C4-2B (cell line): ENCODE results near the gene AUTS2.

Experiments used
- H3K27ac ChIP-seq: fragments of 450-650 bp; 2 replicates; pipeline ENCODE4 v1.5.1; 2017
- ZFX ChIP-seq: fragments of 450-650 bp; IDR thresholded peaks from 2 replicates; pipeline ENCODE4 v1.6.1; 2017
- TF ChIP-seq, protein P1 (sequence below): fragments of 450-650 bp; conservative IDR thresholded peaks from 2 replicates; pipeline ENCODE4 v1.5.1; 2017; ENCODE audit warnings: mild to moderate bottlenecking

The AUTS2 gene

DNA sequence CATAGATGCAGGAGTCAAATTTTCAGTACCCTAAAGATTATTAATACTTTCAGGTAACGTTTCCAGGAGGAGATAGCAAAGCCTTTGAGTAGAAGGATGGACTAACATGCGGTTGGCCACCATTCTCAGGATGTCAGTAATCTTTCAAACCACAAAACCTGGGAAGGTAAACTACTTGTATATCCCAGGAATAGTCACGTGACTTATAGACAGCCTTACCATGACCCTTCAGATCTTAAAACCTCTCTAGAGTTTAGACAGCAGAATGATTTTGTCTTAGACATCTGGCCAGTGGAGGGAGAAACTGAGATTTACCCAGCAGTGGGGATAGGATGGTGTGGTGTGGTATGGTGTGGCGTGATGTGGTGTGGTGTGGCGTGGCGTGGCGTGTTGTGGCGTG, 1085.9 kb downstream of the AUTS2 start:
- TF ChIP-seq ZFX, result no peak
- TF ChIP-seq, protein P1, sequence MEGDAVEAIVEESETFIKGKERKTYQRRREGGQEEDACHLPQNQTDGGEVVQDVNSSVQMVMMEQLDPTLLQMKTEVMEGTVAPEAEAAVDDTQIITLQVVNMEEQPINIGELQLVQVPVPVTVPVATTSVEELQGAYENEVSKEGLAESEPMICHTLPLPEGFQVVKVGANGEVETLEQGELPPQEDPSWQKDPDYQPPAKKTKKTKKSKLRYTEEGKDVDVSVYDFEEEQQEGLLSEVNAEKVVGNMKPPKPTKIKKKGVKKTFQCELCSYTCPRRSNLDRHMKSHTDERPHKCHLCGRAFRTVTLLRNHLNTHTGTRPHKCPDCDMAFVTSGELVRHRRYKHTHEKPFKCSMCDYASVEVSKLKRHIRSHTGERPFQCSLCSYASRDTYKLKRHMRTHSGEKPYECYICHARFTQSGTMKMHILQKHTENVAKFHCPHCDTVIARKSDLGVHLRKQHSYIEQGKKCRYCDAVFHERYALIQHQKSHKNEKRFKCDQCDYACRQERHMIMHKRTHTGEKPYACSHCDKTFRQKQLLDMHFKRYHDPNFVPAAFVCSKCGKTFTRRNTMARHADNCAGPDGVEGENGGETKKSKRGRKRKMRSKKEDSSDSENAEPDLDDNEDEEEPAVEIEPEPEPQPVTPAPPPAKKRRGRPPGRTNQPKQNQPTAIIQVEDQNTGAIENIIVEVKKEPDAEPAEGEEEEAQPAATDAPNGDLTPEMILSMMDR, result no peak
- no peak overlapping the region for H3K27ac ChIP-seq

DNA sequence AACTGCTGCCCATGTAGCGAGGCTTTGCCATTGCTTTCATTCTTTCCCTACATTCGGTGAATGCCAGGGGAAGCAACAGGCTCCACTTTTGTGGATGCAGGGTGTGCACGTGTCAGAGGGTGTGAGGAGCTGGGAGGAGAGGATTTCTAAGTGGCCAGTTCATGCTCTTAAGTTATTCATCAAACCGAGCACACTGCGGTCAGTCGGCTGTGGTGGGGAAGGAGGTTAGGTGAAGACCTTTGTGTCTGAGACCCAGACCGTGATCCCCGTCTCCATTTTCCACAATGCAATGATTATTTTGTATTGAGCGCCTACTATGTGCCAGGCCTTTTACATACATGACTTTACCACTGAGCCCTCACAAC, 1095.0 kb downstream of the AUTS2 start:
- H3K27ac ChIP-seq, result peak overlapping the region; percentile 39; the same call in 1 of the 2 replicates
- TF ChIP-seq, protein P1, result no peak
- TF ChIP-seq ZFX, result no peak

DNA sequence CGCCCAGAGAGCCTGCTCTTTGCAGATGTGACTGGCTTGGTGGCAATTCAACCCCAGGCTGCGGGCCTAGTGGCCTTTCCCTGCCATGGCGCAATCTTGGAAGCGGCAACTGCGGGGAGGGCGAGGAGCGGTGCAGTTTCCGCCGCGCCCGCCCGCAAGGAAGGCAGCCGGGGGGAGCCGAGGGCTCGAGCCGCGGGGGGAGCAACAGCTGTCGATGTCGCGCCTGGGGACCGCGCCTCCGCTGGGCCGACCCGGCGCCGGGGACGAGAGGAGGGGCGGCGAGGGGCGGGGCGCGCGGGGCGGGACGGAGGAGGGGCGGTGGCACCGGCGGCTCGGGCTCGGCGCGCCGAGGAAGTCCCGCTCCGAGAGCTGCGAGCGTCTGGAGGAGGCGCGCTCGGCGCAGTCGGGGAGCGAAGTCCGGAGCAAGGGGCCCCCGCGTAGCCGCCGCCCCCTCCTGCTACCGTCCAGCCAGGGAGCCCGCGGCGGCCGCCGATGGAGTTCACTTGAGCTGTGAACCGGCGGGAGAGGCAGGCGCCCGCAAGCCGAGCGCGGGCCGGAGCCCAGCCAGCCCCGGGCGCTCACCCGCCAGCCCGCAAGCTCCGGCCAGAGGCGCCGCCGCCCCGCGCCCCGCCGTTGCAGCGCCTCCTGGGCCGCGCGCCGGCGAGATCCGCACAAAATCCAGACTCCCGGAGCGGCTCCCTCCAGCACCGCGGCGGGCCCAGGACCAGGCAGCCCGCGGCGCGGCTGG, 1095.6 kb downstream of the AUTS2 start:
- H3K27ac ChIP-seq, result peak overlapping the region; percentile 39
- TF ChIP-seq, protein P1, result peak; percentile 17
- TF ChIP-seq ZFX, result 0 out of 2 replicates have a peak, but pooled peaks have one; percentile 5

DNA sequence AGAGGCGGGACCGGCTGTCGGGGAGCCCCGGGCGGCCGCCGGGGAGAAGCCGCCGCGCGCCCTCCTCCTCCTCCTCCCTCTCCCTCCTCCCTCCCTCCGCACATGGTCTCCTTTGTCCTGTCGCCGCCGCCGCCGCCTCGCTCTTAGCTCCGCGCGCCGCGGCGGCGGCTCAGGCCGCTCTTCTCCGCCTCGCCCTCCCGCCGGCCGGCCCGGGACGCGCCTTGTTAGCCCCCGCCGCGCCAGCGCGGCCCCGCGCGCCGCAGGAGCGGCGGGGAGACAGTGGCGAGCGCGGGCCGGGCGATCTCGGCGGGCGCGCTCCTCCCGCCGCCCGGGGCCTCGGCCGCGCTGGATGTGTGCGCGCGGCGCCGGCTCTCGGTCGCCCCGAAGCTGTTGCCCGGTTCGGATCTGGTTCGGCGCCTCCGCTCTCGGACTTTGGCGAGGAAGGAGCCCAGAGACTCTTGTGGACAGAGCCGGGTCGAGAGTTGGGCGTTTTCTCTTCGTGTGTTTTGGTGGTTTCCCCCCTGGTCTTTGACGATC, 1096.2 kb downstream of the AUTS2 start:
- peak overlapping the region; percentile 39 for H3K27ac ChIP-seq
- TF ChIP-seq ZFX, result 0 out of 2 replicates have a peak, but pooled peaks have one; percentile 15
- TF ChIP-seq, protein P1, result peak; percentile 0; the same call in 1 of the 2 replicates

DNA sequence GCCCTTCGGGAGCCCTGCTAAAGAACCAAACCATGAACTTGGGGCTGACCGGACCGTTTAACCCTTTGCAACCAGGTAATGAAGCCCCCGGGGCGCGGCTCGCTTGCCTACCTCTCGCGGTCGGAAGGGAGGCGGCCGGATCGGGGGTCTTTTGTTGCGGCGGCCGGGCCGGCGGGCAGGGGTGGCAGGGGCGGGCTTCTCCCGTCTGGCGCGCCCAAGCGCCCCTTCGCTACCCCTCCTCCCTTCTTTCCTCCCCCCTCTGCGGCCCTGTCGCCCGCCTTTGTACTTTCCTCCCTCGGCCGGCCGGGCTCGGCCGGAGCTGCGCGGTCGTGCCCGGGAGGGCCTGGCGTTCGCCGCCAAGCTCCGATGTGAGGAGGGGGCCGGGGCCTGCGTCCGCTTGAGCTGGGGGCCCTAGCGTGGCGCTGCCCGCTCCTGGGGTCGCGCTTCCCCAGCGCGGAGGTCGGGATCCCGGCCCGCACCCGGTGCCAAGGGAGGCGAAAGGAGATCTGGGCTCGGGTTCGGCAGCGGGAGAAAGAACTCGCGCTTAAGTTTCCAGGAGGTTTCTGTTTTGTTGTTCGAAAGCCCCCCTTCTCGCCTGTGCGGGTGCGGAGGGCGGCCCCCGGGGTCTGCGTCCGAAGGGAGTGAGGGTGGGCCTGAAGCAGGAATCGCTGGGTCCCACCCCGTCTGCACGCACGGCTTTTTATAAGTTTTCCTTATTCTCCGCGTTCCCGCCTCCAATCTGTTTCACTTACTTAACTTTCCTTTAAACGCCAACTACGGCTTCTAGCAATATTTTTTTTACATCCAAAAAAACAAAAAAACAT, 1096.9 kb downstream of the AUTS2 start:
- TF ChIP-seq, protein P1, result no peak
- no peak for TF ChIP-seq ZFX
- peak overlapping the region; percentile 39 for H3K27ac ChIP-seq

DNA sequence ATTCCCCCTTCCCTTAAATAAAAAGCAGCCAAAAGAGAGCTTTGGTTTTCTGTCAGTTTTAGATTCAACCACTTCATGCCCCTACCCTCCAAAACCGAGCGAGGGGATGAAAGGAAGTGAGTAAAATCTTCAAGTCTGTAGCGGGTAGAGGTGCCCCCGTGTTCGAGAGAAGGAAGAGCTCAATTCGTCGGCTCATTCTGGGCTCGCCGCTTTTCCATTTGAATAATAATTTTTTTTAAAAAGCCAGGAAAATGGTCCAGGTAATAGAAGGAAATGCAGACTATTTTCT, 1097.5 kb downstream of the AUTS2 start:
- TF ChIP-seq, protein P1, result no peak
- no peak for TF ChIP-seq ZFX
- H3K27ac ChIP-seq, result no peak overlapping the region

DNA sequence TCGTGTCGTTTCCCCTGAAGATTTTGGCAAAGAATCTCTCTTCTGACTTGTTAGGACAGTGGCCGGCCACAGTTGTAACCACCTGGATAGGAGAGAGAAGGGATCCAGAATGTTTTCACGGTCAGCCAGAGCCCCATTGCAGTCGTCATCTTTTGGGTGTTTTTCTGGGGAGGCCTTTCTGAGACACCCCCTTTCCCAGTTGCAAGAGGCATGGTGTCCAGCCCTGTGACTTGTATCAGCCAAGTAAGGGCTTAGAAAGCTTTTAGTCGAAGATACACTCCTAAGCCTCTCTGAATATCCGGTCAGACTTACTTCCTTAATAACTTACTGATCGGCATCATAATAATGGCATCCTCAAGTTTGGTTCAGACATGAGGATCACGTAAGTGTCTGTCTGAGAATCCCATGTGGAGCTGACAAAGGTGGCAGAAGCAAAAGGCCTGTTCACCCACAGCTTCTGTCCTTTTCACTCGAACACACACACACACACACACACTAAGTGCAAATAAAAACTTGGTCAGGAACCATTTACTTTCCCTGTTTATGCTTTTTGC, 1098.0 kb downstream of the AUTS2 start:
- TF ChIP-seq ZFX, result no peak
- TF ChIP-seq, protein P1, result no peak
- no peak overlapping the region for H3K27ac ChIP-seq
